ENCODE measurements around the gene ATP10A.
"Not testable (repeated sequence)": the region's sequence is repeated elsewhere in the genome, so short reads cannot be mapped to it uniquely, and the experiment has no call there.

The ATP10A gene

DNA sequence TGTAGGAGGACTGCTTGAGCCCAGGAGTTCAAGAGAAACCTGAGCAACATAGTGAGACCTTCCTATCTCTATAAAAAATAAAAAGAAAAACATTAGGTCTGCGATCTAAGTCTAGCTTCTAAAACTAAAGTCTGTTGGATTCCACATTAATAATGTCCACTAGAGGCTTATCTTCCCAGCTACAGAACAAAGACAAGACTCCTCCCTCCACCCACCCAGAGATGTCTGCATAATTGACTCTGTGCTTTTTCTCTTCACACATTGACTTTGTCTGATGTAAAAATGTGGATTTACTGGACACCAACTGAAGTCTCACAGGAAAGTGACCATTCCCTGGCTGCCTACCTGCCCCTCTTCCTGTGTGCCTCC, 91.8 kb downstream of the ATP10A start:
- DNase-seq: no peak

DNA sequence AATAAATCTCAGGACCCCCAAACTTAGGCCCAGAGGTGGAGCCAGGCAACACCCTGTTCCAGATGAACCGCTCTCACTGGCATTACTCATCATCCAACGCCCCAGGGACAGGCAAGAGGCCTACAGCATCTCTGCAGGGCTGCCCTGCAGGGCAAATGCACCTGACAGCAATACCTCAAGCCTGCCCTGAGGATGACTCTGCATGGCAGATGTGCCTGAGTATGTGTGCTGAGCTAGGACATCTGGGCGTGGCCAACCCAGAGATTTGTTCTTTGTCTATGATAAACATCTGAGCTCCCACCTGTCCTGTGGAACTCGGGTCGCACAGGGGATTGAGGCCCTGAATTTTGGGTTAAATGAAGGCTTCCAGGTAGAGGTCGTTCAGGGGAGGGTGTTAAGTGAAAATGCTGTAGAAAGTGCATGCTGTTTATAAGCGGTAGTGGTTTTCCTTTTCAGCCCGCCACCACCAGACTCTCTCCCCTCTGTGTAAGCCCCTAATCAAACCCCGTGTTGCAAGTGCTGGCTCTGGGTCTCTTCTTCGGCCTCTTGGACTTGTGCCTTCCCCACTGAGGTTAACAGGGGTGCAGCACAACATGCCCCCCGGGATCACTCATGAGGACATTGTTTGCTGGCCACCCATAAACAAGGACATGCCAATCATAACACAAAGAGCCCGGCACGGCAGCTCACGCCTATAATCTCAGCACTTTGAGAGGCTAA, 92.3 kb downstream of the ATP10A start:
- no peak for DNase-seq

DNA sequence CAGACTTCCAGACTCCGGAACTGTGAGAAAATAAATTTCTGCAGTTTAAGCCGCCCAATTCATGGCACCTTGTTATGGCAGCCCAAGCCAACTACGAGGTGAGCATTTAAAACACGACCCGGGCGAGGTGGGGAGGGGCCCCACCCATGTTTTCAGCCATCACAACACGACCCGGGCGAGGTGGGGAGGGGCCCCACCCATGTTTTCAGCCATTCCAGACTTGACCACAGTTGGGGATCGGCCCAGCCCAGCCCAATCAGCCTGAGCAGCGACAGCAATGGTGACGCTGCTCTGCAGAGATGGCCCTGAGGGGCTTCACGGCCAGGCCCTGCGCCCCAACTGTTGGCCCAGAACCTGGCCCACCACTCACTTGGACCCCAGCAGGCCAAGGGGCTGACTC, 93.1 kb downstream of the ATP10A start:
- DNase-seq: no peak

DNA sequence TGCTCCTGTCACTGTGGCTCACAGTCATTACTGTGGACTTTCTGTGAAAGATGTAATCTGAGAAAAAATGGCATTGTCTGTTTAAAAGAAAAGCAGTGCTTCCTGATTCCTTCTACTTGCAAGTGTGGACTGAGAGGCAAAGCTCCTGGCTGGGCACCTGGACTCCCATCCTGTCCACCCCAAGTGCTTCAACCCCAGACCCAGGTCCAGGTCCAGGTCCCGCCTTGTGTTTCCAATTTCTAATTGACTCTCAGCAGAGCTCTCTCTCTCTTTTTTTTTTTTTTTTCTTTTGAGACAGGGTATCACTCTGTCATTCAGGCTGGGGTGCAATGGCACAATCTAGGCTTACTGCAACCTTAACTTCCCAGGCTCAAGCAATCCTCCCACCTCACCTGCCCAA, 94.9 kb downstream of the ATP10A start:
- DNase-seq: no peak

DNA sequence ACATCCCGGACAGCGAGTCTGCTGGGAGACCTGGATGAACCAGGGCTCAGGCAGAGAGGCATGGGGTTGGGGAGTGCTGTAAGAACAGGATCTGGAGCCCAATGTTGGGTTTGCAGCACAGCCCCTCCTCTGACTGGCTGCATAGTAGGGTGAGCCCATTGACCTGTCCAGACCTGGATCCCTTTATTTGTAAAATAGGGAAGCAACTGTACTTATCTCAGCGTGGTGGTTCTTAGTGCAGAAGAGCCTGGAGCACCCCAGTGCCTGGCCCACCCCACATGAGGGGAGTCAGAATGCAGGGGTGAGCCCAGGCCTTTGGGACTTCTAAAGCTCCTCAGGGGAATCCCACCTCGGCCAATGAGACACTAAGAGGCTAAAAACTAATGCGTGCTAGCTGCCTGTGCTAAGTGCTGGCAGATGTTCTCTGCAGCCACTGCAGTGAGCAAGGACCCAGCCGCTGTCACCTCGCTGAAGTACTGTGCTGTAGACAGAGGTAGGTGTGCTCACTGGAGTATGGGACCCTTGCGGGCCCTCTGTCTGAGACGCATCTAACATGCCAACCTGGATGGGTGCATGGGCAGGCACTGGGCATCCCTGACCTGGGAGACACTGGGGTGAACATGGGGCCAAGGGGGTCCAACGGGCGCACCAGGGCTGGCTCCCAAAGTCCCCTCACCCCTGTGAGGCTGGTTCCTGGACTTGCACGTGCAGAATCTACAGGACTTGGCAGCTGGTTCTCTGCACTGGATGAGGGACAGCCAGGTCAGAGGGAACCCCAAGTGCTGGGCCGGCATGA, 95.6 kb downstream of the ATP10A start:
- DNase-seq: no peak

DNA sequence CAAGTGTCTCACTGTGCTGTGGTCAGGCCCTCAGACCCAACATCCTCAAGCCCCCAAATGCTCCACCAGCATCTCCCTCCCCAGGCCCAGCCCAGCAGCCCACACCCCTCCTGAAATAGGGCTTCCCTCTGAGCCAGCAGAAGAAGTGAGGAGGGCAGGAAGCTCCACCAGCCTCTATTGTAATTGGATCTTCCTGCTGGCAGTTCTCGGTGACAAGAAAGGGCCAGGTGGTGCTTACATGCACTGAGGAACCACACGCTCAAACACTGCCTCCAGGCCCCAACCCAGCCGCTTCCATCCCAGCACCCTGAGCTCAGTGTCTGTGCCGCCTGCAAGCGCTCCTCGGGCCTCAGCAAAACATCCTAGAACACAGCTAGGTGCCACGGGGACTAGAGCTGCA, 96.7 kb downstream of the ATP10A start:
- no peak for DNase-seq

DNA sequence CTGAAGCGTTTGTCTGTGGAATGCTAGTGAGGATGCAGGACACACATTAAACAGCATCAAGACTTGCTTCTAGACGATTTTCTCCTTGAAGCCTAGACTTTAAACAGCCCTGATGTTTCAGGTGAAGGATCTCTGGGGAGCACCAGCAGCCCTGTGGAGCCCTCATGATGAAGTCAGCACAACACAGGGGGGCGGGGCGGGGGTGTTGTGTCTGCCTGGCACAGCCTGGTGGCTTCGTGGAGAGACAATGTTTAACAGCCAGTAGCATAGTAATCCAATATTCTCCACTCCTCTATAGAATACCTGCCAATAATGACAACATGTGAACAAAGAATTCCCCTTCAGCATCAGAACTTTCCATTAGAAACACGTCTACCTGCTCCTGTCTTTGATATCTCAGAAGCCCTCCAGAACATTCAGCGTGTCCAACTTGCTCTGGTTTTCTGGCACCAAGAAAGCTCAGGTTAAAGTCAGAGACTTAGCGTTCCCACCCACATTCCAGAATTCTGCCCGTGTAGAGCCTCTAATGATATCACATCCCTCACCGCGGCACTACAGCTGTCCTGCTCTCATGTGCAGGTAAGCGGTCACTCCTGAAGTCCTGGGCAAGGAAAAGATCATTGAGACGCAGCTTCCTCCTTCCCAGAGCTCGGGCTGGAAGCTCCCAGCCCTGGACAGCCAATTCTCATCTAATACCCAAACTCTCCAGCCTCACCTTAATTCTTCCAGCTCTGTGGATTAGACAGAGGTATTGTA, 98.0 kb downstream of the ATP10A start:
- no peak for DNase-seq

DNA sequence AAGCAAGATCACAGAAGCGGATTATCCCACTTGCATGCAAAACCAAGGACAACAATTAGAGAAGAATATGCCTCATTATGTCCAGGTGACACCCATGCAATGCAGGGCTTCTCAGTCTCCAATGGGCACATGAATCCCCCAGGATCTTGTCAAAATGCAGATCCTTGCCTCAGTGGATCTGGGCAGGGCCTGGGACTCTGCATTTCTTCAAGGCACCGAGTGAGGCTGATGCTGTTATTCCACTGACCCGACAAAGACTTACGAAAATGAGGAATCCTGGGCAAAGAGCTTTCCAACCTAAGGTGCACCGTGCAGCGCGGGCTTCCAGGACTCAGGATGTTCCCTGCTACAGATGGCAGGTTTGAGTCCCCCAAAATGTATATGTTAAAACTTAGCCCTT, 99.2 kb downstream of the ATP10A start:
- DNase-seq: no peak

DNA sequence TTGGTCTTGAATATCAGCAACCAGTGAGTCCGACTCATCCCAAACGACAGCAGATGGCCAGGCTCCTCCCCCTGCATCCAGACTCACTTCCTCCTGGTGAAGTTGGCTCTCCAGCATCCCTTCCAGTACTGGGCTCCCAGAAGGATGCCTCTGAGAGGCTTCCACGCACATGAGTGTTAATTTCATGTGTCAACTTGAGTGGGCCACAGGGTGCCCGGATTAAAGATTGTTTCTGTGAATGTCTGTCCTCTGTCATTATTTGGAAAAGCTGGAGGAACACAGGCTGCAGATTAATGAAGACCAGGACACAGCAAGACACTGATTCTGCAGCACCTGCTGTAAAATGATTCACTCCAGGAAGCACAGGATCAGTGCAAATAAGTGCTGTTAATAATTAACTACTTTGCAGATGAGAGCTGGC, 99.8 kb downstream of the ATP10A start:
- DNase-seq: no peak

DNA sequence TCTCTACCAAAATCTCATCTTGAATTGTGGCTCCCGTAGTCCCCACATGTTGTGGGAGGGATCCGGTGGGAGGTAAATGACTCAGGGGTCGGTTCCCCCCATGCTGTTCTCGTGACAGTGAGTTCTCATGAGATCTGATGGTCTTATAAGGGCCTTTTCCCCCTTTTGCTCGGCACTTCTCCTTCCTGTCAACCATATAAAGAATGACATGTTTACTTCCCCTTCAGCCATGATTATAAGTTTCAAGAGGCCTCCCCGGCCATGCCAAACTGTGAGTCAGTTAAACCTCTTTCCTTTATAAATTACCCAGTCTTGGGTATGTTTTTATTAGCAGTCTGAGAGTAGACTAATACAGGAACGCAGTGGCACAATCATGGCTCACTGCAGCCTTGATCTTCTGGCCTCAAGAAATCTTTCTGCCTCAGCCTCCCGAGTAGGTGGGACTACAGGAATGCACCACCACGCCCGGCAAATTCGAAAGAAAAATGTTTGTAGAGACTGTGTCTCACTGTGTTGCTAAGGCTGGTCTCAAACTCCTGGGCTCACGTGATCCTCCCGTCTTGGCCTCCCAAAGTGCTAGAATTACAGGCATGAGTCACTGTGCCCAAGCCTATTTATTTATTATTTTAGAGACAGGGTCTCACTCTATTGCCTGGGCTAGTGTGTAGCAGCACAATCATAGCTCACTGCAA, 101.0 kb downstream of the ATP10A start:
- no peak for DNase-seq

DNA sequence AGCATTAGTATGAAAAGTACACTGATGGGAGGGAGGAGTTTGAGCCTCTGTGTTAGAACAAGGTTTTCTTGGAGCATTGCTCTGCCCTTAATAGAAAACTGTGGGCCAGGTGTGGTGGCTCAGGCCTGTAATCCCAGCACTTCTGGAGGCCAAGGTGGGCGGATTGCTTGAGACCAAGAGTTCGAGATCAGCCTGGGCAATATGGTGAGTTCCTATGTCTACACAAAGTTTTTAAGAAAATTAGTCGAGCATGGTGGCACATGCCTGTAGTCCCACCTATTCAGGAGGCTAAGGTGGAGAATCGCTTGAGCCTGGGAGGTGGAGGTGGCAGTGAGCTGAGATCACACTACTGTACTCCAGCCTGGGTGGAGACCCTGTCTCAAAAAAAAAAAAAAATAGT, 103.7 kb downstream of the ATP10A start:
- DNase-seq: no peak

DNA sequence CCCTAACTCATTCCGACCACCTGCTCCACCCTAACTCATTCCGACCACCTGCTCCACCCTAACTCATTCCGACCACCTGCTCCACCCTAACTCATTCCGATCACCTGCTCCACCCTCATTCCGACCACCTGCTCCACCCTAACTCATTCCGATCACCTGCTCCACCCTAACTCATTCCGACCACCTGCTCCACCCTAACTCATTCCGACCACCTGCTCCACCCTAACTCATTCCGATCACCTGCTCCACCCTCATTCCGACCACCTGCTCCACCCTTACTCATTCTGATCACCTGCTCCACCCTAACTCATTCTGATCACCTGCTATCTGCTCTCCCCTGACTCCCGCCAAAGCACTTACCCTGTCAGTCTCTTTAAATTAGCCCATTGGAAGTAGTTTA, 104.5 kb downstream of the ATP10A start:
- DNase-seq: not testable (repeated sequence)

DNA sequence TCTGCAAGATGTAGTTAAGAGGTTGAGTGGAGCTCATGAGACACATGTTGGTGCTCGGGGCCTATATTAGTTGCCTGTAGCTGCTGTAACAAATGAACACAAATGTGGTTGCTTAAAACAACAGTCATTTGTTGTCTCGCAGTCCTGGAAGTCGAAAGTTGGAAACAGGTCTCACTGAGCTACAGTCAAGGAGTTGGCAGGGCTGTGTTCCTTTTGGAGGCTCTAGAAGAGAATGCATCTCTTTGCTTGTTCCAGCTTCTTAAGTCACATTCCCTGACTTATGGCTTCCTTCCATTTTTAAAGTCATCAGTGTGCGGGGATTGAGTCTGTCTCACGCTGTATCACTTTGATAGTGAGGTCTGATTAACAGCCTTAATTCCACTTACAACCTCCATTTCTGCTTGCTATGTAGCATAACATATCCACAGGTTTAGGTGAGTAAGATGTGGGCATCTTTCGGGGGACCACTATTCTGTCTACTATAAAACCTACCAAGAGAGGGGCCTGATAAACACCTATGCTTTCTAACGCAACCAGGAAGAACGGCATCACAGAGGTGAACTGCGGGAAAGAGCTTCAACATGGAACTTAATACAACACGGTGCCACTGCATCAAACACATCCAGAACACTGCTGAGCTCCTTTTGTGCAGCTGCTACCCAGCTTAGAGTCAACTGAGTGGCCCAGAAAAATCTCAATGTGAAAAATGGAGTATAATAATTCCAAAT, 119.4 kb downstream of the ATP10A start:
- no peak for DNase-seq

DNA sequence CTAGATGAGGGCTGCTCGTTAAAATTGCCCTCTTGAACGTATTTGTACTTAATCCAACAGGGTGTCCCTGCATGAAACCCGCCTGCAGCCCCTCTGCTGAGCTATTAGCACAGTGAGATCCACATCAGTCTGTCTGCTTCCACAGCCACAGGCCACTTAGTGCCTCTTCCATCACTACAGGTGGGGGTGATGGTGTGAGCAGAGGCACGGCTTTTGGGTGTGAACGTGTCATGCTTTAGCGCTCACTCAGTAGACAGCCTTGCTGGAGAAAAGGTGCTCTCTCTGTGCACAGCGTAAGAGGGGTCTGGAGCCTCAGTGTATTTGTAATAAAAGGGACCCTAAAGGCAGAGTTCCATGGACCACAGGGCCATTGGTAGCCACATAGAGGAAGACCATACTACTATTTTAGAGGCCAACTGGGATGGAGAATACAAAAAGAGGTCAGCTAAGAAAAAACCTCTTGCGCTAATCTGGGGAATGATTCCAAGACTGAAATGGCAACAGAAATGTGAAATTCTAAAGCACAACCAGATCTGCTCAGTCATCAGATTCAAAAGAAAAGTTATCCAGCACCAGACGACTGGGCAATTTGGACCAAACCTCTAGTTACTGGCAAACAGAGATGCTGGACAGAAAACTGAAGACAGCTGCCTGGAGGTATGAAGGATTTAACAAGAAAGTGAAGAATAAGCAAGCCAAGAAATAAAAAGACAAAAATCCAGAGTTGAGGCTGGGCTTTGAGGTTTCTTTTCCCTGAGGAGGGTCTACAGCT, 120.2 kb downstream of the ATP10A start:
- no peak for DNase-seq

DNA sequence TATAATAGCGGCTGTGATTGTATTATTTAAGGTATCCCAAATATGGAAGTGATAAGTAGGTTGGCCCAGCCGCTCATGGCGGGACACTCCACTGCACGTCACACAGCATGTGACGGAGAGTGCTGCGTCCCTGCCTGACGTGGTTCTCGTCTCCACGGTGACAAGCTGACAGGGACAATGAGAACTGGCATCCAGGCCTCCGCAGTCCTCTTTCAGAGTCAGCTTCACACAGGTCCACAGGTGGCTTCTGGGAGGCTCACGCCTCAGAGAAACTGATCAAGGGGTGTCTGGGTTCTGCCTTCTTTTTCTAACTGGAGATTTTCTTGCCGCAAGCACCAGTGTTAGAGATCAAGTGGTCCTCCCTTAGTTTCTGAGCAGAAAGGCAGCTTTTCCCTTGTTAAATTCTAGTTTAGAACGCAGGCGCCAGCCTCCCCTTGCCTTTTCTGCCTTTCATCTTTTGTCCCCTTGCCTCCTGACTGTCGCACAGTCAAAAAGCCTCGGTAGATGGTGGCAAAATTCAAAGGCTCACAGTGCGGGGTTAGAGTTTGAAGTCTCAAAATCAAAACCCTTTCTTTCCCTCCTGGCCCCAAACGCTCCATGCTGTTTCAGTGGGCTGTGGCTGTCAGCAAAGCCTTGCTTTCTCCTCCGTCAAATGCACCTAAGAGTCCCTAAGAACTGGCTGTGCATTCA, 120.9 kb downstream of the ATP10A start:
- no peak for DNase-seq

DNA sequence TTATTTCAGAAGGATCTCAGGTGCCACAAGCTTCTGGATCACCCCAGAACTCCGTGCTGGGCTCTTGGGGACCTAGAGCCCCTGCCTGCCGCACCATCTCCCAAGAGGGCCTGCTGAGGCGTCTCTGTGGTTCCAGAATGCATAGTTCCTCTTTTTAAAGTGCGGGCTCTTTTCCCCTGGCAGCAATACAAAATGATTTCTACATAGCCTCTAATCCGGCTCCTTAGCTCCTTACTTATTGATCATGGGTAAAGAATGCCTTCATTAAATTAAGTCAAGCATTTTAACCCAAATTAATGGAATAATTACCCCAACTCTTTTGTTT, 121.9 kb downstream of the ATP10A start:
- DNase-seq: no peak

DNA sequence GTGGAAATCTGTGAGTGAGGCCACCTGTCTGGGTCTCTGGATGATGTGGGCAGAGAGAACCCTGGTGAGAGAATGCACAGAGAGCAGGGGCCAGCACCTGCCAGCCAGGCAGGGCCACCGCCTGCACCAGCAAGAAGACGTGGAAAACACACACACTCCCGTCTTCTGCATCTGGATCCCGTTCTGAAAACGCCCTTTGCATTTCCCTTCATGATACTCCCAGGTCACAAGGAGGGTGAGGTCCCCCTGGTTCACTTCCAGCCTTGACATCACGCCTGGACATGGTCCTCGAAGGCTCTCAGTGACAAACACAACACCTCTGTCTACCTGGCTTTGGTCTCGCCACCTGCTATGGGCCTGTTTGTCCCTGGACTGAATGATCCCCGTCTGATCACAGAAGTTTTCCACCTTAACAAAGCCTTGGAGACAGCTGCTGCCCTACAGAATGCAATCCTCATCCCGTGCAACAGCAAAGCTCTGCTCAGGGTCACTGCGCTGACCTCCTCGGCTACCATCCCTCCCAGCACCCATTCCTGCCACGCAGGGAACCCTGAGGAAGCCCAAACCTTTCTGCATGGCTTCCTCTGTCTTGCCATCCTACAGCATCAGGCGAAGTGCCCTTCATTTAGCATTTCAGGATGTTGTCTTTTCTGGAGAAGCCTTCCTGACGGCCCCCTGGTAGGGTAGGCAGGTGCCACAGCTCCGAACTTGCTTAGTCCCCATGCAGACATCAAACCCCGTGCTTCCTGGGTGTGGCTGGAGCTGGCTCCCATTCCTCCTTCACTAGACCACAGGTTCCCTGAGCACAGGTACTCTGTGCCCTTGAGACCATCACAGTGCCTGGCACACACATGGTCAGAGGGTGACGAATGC, 122.5 kb downstream of the ATP10A start:
- no peak for DNase-seq

DNA sequence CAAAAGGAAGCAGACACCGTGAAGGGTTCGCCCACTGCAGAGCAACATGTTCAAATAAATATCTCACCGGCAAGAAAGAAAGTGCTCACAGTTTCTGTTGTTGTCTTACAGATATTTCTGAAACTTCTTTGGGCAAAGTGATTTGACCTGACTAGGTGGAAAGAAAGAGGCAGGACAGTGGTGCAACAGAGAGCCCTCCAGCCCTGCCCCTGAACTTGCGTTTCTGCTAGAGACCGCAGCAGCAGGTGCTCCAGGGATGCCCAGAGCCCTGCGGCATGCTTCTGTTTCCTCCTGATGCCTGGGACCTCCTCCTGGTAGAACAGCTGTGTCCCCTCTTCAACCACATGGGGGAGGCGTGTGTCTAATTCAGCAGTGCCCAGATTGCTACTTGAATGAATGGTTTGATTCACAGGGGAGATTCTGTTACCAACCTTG, 123.4 kb downstream of the ATP10A start:
- DNase-seq: no peak

DNA sequence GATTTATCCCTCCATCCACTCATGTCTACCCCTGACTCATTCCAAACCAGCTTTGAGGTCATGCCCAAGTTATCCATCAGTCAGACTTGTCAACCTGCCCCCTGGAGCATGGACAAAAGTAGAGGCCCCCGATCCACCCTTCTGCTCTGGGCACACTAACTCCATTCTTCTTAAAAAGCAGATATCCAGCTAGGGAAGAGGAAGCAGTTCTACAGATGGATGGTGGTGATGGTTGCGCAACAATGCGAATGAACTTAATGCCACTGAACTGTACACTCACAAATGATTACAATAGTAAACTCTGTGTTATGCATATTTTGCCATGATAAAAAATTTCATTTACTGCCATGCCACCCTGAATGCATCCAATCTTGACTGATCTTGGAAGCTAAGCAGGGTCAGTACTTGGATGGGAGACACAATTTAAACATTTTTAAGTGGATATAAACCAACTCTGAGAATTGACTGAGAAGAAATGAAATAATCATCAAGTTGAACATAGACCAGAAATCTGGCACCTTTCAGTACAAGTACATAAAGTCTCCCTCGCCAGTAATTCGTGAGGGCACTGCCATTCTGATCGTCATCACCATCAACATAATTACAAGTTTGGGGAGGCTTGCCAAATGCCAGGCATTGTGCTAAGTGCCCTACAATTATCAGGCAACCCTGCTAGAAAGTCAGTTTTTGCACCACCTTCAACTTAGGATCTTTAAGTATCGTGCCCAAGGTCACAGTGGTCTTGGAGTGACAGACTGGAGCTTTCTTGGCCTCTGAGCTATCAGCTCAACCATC, 124.8 kb downstream of the ATP10A start:
- no peak for DNase-seq
